ENCODE measurements around the gene MYH9. TPM values are rescaled to one million over a fixed set of nuclear protein-coding genes. Genes with fewer than 3 reads are reported as not detected.

Gene MYH9
- total RNA-seq, 1 donor from 2014 or later, result 1,853 TPM

GRCh38 chr22:36324414-36324813, 63.4 kb downstream of the MYH9 start:
- no peak for DNase-seq (ENCODE audit: low spot score)
- Mint-ChIP-seq H3K9me3 (ENCODE audit: low read depth) (no peaks in the 10 kb centered on the region), H3K4me3 (ENCODE audit: unreplicated experiment) (peak overlapping the region; percentile 46), H3K36me3 (ENCODE audit: low read depth) (peaks cover 57% of the 10 kb centered on the region), H3K27me3 (ENCODE audit: low read depth) (no peaks in the 10 kb centered on the region), H3K27ac (ENCODE audit: unreplicated experiment) (peak overlapping the region; percentile 98), H3K4me1 (ENCODE audit: low read depth) (peaks cover 77% of the 10 kb centered on the region)
- no peak for TF ChIP-seq CTCF (IDR thresholded peaks at IDR 0.05)

- Mint-ChIP-seq H3K4me1 (ENCODE audit: low read depth) (peaks cover 74% of the 10 kb centered on the region), H3K27me3 (ENCODE audit: low read depth) (no peaks in the 10 kb centered on the region), H3K36me3 (ENCODE audit: low read depth) (peaks cover 63% of the 10 kb centered on the region), H3K27ac (ENCODE audit: unreplicated experiment) (peak overlapping the region; percentile 98), H3K4me3 (ENCODE audit: unreplicated experiment) (peak overlapping the region; percentile 46), H3K9me3 (ENCODE audit: low read depth) (no peaks in the 10 kb centered on the region)
- DNase-seq (ENCODE audit: low spot score), result no peak
- no peak for TF ChIP-seq CTCF (IDR thresholded peaks at IDR 0.05)
Measured at GRCh38 chr22:36323855-36324331, 63.9 kb downstream of the MYH9 start.

DNA sequence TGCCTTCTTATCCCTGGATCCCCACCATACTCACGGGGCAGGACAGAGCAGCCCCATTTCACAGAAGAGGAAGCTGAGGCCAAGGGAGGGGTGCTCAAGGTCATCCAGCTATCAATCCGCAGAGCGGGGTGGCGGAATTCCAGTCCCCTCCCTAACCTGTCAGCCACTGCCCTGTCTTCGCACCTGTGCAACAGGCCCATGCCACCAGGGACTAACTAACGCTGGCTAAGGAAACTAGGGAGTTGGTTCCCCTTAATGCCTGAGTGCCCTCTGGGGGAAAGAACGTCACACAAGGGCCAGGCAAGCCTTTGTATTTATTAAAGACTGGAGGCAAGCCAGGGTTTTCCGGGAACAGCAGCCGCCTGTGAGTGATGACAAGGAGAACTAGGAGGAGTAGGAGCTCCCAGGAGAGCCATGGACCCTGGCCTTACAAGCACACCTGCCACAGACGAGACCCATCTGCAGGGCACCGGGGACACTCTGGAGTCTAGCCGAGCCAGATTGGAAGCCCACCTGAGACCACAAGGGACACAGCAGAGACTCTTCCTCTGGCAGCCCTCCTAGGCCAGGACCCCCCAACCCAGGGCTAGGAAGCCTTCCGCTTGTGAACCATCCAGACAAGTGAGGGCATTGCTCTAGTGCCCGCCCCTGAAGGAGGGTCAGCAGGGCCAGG, 64.4 kb downstream of the MYH9 start:
- Mint-ChIP-seq H3K4me3 (ENCODE audit: unreplicated experiment) (no peak overlapping the region), H3K36me3 (ENCODE audit: low read depth) (peaks cover 65% of the 10 kb centered on the region), H3K9me3 (ENCODE audit: low read depth) (no peaks in the 10 kb centered on the region), H3K4me1 (ENCODE audit: low read depth) (peaks cover 68% of the 10 kb centered on the region), H3K27me3 (ENCODE audit: low read depth) (no peaks in the 10 kb centered on the region), H3K27ac (ENCODE audit: unreplicated experiment) (peak overlapping the region; percentile 98)
- DNase-seq (ENCODE audit: low spot score), result no peak
- TF ChIP-seq CTCF (IDR thresholded peaks at IDR 0.05), result peak; percentile 9

GRCh38 chr22:36322602-36322915, 65.2 kb downstream of the MYH9 start:
- no peak for DNase-seq (ENCODE audit: low spot score)
- no peaks in the 10 kb centered on the region for H3K27me3 Mint-ChIP-seq (ENCODE audit: low read depth)
- no peaks in the 10 kb centered on the region for H3K9me3 Mint-ChIP-seq (ENCODE audit: low read depth)
- H3K4me1 Mint-ChIP-seq (ENCODE audit: low read depth), result peaks cover 65% of the 10 kb centered on the region
- peaks cover 71% of the 10 kb centered on the region for H3K36me3 Mint-ChIP-seq (ENCODE audit: low read depth)
- peak overlapping the region; percentile 98 for H3K27ac Mint-ChIP-seq (ENCODE audit: unreplicated experiment)
- TF ChIP-seq CTCF (IDR thresholded peaks at IDR 0.05), result no peak
- no peak overlapping the region for H3K4me3 Mint-ChIP-seq (ENCODE audit: unreplicated experiment)

- Mint-ChIP-seq H3K4me1 (ENCODE audit: low read depth) (peaks cover 60% of the 10 kb centered on the region), H3K27me3 (ENCODE audit: low read depth) (no peaks in the 10 kb centered on the region), H3K4me3 (ENCODE audit: unreplicated experiment) (no peak overlapping the region), H3K9me3 (ENCODE audit: low read depth) (no peaks in the 10 kb centered on the region), H3K27ac (ENCODE audit: unreplicated experiment) (peak overlapping the region; percentile 89), H3K36me3 (ENCODE audit: low read depth) (peaks cover 71% of the 10 kb centered on the region)
- TF ChIP-seq CTCF (IDR thresholded peaks at IDR 0.05), result no peak
- DNase-seq (ENCODE audit: low spot score), result no peak
Measured at GRCh38 chr22:36321797-36322601, 65.8 kb downstream of the MYH9 start.
